Measurements from ENCODE around the gene TNC. TPM values are rescaled to one million over a fixed set of nuclear protein-coding genes. Genes with fewer than 3 reads are reported as not detected.

The TNC gene
- total and polyA plus RNA-seq, 10 donors = 1.7 to 126 (median 47.9) TPM

DNA sequence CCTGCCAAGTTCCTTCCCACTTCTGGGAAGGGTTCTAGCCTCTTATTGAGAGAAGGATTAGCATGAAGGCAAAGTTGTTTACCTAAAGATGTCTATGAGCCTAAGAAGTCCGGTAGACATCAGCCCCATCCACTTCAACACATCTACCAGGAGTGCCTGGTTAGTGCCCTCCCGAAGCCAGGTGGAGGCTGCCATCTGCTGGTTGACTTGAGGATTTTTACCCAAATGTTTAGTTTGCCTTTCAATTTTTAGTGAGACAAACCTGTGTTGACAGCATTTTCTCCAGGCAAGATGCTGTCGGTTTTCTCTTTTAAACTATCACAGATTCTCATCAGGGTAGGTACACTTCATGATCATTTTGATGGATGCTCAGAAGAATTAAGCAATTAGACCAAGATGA is 104.0 kb downstream of the TNC start:
- H3K27ac ChIP-seq = no peak overlapping the region
- H3K4me3 ChIP-seq = no peak overlapping the region
- intact Hi-C loops (cut with DNase I; ENCODE audit: low total_unique reads) = loop anchor here (2.0 to 5.0 kb wide), 3 partner anchors 102 to 332 kb away; partner anchors contain the start of gene TEX48
- 0 to 3% (median 2%) methylated on average over 3 of the region's 3 CpGs for WGBS, 5 donors
- no peaks in the 10 kb centered on the region for H3K36me3 ChIP-seq
- DNase-seq = peak; percentile 91
- no peaks in the 10 kb centered on the region for H3K27me3 ChIP-seq (replicated peaks in 1 of 7)
- no peak for TF ChIP-seq POLR2A (IDR thresholded peaks at IDR 0.05)
- TF ChIP-seq, protein P1, sequence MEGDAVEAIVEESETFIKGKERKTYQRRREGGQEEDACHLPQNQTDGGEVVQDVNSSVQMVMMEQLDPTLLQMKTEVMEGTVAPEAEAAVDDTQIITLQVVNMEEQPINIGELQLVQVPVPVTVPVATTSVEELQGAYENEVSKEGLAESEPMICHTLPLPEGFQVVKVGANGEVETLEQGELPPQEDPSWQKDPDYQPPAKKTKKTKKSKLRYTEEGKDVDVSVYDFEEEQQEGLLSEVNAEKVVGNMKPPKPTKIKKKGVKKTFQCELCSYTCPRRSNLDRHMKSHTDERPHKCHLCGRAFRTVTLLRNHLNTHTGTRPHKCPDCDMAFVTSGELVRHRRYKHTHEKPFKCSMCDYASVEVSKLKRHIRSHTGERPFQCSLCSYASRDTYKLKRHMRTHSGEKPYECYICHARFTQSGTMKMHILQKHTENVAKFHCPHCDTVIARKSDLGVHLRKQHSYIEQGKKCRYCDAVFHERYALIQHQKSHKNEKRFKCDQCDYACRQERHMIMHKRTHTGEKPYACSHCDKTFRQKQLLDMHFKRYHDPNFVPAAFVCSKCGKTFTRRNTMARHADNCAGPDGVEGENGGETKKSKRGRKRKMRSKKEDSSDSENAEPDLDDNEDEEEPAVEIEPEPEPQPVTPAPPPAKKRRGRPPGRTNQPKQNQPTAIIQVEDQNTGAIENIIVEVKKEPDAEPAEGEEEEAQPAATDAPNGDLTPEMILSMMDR (IDR thresholded peaks at IDR 0.05 in 8 of 11, conservative IDR thresholded peaks at IDR 0.05 in 3 of 11) = peak; percentile 58 to 91 (median 83)
- no peaks in the 10 kb centered on the region for H3K9me3 ChIP-seq
- H3K4me1 ChIP-seq = peaks cover 0 to 8% (median 4%) of the 10 kb centered on the region in 6 donors

GRCh38 chr9:115012486-115012885 is 105.5 kb downstream of the TNC start:
- H3K27ac ChIP-seq = no peak overlapping the region
- 86 to 90% (median 88%) methylated on average over 3 of the region's 3 CpGs for WGBS, 5 donors

DNA sequence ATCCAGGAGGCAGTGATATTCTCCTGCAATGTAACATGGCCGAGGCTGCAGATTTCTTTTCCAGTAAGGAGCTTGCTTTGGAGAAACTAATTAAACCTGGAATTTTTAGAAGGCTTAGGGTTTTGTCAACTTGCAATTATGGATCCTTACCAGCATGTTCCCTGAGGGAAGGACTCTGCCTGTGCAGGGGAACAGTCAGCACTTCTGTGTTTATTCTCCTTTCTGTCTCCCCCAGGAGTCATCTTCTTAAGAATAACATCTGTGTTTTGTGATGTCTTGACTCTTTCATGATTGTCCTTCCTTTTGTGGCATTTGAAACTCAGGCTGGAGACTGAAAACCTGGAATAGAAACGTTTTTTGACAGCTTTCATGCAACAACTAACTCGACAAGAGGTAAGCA is 107.1 kb downstream of the TNC start:
- DNase-seq = no peak
- TF ChIP-seq POLR2A (IDR thresholded peaks at IDR 0.05) (no peak), POLR2AphosphoS5 (IDR thresholded peaks at IDR 0.05) (no peak)
- TF ChIP-seq, protein P1 (IDR thresholded peaks at IDR 0.05 in 8 of 11, conservative IDR thresholded peaks at IDR 0.05 in 3 of 11) = no peak
- H3K4me1 ChIP-seq = peaks cover 0 to 12% (median 4%) of the 10 kb centered on the region in 6 donors
- H3K36me3 ChIP-seq = no peaks in the 10 kb centered on the region
- WGBS, 5 donors = 60 to 77% (median 73%) methylated on average over 3 of the region's 3 CpGs
- no peaks in the 10 kb centered on the region for H3K27me3 ChIP-seq (replicated peaks in 1 of 7)
- intact Hi-C loops (cut with DNase I; ENCODE audit: low total_unique reads) = loop anchor here (5.0 kb wide), 2 partner anchors 99 to 329 kb away; partner anchors contain the start of gene TEX48
- H3K4me3 ChIP-seq = no peak overlapping the region
- no peak overlapping the region for H3K27ac ChIP-seq
- H3K9me3 ChIP-seq = no peaks in the 10 kb centered on the region

More at GRCh38 chr9:115012486-115012885, 105.5 kb downstream of the TNC start:
- no peaks in the 10 kb centered on the region for H3K36me3 ChIP-seq
- H3K9me3 ChIP-seq = no peaks in the 10 kb centered on the region
- TF ChIP-seq POLR2A (IDR thresholded peaks at IDR 0.05) (no peak), POLR2AphosphoS5 (IDR thresholded peaks at IDR 0.05) (no peak)
- TF ChIP-seq, protein P1 (IDR thresholded peaks at IDR 0.05 in 8 of 11, conservative IDR thresholded peaks at IDR 0.05 in 3 of 11) = no peak
- DNase-seq = no peak
- peaks cover 0 to 12% (median 4%) of the 10 kb centered on the region in 6 donors for H3K4me1 ChIP-seq
- intact Hi-C loops (cut with DNase I; ENCODE audit: low total_unique reads) = loop anchor here (2.0 to 5.0 kb wide), 3 partner anchors 100 to 330 kb away; partner anchors contain the start of gene TEX48
- H3K4me3 ChIP-seq = no peak overlapping the region
- no peaks in the 10 kb centered on the region for H3K27me3 ChIP-seq (replicated peaks in 1 of 7)

GRCh38 chr9:115008536-115009270 is 109.3 kb downstream of the TNC start:
- 71 to 88% (median 84%) methylated on average over 7 of the region's 7 CpGs for WGBS, 5 donors
- no peaks in the 10 kb centered on the region for H3K9me3 ChIP-seq
- H3K36me3 ChIP-seq = no peaks in the 10 kb centered on the region
- no peak for TF ChIP-seq POLR2A (IDR thresholded peaks at IDR 0.05)
- TF ChIP-seq, protein P1 (IDR thresholded peaks at IDR 0.05 in 8 of 11, conservative IDR thresholded peaks at IDR 0.05 in 3 of 11) = no peak
- no peak for TF ChIP-seq POLR2AphosphoS5 (IDR thresholded peaks at IDR 0.05)
- no peak overlapping the region for H3K27ac ChIP-seq
- no peak for DNase-seq
- intact Hi-C loops (cut with DNase I; ENCODE audit: low total_unique reads) = no loop called here
- no peak overlapping the region for H3K4me3 ChIP-seq
- H3K27me3 ChIP-seq (replicated peaks in 1 of 7) = no peaks in the 10 kb centered on the region
- H3K4me1 ChIP-seq = peaks cover 0 to 6% (median 0%) of the 10 kb centered on the region in 6 donors

All from spleen (tissue), 11 donors.